Measurements from ENCODE around the gene SPEN.
"Not testable (repeated sequence)": the region's sequence is repeated elsewhere in the genome, so short reads cannot be mapped to it uniquely, and the experiment has no call there.

Gene SPEN

DNA sequence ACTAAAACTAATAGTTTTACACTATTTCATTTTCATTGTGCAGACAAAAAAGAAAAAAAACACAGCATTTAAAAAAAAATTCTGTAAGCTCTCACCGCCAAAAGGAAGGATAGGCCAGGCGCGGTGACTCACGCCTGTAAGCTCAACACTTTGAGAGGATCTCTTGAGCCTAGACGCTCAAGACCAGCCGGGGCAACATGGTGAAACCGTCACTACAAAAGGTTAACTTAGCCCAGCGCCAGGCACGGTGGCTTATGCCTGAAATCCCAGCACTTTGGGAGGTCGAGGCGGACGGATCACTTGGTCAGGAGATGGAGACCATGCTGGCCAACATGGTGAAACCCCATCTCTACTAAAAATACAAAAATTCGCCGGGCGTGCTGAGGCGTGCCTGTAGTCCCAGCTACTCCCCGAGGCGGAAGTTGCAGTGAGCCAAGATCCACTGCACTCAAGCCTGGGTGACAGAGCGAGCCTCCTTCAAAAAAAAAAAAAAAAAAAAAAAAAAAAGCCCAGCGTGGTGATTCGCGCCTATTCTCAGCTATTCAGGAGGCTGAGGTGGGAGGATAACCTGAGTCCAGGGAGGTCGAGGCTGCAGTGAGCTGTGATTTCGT is 14.3 kb upstream of the SPEN start:
- peak; percentile 70 for DNase-seq (ENCODE audit: low read depth)

DNA sequence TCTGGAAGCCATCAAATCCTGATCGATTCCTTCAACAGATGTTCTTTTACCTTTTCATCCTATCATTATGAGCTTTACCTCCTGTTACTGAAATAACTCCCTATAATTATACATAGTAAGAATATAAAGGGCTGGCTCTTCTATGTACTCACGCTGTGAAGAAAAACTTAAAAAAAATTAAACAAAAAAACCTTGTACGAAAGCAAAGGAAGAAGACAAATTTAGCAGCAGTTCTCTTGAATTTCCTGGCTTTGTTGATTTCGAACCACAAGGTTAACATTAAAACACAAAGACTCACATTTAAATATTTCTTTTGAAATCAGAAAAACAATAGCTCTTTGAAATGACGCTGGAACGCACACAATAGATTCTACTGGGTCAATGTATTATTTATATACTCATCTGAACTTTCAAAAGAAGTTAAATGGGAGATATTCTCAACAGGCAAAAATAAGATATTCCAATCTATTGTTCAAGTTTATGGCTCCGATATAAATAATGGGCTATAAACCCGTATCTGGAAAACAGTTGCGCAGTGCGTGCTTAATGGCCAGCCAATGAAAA is 13.6 kb upstream of the SPEN start:
- DNase-seq (ENCODE audit: low read depth) = no peak

DNA sequence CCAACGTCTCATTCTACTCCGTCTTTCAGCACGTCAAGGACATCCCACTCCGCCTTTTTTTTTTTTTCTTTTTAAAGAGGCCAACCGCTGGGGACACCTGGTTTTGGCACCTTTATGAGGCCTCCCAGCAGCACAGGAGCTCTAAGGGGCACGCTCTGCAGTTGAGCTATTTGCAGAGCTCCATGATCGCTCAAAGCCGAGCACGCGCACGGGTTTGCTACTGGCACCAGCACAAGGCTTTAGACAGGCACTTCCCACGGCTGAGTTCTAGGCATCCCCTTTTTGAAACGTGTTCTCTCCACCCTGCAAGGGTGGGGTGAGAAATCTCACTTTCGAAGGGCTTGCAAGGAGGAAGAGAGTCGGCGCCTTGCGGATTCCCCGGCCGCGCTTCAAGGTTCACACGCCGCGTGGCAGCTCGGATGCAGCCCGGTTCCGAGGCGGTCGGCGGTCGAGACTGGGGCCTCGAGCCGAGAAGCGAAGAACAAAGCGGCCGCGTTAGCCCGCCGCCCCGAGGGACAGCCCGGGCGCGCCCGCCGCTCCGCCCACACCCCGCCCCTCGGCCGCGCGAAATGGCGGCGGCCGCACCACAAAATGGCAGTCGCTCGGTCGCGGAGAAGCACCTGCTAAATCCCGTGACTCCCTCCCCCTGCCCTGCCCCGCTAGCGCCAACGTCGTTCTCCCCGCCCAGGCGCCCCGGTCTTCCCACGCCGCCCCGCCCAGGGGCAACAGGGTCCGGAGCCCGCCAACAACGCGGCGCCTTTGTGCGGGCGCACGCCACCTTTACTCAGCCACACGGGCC is 12.9 kb upstream of the SPEN start:
- DNase-seq (ENCODE audit: low read depth) = peak; percentile 90

DNA sequence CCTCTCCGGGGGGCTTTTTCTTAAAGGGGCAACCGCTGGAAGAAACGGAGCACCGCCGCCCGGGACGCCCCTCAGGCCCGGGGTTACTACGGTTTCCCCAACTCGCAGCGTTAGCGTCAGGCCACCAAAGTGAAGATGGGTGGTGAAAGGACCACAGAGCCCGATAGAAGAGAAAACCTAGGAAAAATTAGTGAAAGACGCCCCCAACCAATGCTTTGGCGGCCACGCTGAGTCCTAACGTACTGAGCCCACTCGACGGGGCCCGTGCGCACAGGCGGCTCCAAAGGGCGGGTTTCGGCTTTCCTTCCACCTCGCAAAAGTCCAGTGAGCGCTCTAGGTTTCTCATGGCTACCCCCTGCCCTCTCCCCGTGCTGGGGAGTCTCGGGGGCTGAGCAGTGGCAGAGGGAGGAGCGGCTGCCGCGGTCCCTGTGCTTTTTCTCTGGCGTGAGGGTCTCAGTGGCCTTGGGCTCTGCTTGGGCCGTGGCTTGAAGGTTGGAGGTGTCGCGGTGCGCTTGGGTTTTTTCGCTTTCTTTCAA is 12.2 kb upstream of the SPEN start:
- no peak for DNase-seq (ENCODE audit: low read depth)

DNA sequence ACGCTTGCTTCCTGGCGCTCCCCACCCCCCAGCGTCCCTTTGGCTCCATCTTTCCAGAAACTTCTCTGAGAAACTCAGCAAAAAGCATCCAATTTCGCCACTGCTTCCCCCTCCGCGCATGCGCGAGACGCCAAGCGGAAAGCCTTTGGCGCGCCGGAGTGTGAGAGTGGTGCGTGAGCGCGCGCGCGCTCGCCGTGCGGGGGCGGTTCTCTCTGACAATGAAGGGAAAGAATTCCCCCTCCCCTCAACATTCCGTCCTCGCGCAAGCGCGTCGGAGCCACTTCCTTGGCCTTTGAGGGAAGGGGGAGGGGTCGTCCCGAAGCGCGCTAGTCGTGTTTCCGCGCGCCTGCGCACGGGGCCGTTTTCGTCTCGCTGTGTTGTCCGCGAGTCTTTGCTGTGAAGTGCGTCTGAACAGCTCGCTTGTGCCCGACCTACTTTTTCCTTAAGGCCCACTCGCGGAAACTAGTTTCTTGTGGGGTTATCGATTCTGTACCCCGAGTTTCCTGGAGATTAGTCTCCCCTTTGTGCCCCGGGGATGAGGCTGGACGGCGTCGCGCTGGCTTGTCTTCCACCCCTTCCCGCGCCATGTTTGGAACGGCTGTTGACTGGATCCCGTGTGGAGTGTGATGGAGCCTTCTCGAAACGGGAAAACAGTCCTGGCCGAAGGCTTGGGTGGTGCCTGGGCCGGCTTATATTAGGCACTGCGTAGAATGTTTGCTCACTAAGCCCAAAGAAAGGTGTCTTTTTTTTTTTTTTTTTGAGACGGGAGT is 11.6 kb upstream of the SPEN start:
- DNase-seq (ENCODE audit: low read depth) = peak; percentile 99

DNA sequence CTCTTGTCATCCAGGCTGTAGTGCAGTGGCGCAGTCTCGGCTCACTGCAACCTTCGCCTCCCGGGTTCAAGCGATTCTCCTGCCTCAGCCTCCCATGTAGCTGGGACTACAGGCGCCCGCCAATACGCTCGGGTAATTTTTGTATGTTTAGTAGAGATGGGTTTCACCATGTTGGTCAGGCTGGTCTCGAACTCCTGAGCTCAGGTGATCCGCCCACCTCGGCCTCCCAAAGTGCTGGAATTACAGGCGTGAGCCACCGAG is 11.1 kb upstream of the SPEN start:
- DNase-seq (ENCODE audit: low read depth) = not testable (repeated sequence)

DNA sequence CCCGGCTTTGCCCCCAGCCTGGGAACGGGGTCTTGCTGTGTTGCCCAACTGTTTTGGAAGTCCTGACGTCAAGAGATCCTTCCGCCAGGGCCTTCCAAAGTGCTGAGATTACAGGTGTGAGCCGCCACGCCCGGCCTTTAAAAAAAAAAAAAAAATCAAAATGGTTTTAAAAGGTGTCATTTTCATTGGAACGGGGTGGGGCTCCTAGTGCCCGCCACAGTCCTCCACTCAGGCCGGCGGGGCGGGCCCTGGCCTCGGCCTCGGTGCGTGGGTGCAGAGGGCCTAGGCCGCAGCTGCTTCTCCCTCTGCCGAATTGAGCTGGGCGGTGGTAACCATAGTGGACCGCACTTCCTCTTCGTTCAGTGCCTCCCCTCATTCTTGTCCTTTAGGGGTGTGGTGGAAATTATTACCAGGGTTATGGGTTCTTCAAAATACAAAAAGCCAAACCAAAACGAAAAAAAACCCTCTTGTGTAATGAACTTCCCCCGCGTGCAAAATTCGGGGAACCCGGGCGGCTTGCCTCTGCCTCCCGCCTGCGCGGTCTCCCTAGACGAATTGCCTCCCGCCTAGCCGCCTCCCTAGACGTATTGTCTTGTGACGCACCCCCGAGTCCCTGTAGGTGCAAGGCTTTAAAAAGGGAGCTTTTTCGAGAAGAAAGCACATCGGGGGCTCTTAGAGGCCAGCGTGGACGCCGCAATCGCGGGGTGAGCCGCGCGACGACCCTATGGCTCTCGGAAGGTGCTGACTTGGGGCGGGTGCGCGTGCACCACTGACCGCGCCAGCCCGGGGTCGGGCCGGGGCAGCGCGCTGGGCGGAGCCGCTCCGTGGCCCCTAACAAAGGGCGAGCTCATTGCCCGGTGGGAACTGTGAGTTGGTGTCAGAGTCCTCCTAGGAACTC is 10.5 kb upstream of the SPEN start:
- DNase-seq (ENCODE audit: low read depth) = no peak

DNA sequence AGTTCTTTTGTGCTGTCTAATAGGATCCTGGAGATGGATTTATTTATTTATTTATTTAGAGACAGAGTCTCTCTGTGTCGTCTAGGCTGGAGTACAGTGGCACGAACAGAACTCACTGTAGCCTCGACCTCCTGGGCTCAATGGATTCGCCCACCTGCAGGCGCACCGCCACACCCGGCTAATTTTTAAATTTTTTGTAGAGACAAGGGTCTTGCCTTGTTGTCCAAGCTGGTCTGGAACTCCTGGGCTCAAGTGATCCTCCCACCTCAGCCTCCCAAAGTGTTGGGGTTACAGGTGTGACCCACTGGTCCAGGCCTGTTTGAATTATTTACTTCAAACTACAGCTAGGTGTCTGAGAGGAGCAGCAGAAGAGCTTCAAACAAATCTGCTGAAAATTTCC is 9.6 kb upstream of the SPEN start:
- no peak for DNase-seq (ENCODE audit: low read depth)

DNA sequence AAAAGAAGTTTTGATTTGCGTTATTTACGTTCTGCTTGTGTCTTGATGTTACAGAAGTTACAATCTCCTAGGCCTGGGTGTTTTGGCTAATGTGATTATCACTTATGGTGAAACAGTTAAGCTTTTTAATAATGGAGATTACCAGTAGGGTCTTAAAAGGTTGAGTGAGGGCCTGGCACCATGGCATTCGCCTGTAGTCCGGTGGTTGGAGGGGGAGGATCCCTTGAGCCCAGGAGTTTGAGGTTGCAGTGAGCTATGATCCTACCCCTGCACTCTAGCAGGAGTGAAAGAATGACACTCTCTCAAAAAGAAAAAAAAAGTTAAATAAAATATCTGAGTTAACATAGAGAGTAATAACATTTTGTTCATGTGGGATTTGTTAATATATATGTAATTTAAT is 8.8 kb upstream of the SPEN start:
- no peak for DNase-seq (ENCODE audit: low read depth)

DNA sequence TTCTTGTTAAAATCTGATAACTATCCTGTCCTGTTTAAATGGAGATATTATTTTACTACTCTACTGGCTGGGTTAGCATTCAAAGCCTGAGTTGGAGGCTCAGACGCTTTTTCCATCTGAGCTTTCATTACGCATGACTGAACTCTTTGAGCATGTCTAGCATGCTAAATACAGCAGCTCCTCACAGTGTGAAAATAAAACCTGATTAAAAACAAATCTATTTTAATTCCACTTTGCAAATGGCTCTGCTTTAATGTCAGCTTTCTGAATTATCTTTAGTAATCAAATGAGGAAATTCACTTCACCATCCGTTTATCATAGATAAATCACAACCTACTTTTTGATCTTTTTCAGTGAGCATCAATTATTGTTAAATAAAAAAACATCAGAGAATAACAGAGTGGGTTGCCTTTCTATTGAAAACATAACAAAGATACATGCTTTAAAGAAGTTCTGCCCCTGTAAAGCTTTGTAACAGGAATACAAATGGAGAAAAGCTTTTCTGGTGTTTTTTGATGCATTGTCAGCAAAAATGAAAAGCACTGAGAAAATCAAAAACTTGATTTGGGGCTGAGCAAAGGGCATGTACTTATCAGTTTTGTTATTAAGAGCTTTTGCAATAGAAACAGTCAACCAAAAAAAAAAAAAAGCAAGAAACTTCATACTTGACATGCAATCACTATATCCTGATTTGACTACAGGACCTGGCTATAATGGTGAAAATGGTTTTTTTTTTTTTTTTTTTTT is 3.5 kb upstream of the SPEN start:
- DNase-seq (ENCODE audit: low read depth) = no peak

DNA sequence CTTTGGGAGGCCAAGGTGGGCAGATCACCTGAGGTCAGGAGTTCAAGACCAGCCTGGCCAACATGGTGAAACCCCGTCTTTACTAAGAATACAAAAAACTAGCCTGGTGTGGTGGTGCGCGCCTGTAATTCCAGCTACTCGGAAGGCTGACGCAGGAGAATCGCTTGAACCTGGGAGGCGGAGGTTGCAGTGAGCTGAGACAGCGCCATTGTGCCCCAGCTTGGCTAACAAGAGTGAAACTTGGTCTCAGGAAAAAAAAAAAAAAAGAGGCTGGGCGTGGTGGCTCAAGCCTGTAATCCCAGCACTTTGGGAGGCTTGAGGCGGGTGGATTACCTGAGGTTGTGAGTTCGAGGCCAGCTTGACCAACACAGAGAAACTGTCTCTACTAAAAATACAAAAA is 1.5 kb upstream of the SPEN start:
- DNase-seq (ENCODE audit: low read depth) = not testable (repeated sequence)

DNA sequence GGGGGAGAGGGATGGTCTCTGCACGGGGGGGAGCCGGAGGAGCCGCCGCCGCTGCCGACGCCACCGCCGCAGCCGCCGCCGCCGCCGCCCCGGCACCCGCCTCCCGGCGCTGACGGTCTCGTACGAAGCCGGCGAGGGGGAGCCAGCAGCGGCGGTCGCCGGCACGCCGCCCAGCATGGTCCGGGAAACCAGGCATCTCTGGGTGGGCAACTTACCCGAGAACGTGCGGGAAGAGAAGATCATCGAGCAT is 311 bp downstream of the SPEN start:
- no peak for DNase-seq (ENCODE audit: low read depth)

DNA sequence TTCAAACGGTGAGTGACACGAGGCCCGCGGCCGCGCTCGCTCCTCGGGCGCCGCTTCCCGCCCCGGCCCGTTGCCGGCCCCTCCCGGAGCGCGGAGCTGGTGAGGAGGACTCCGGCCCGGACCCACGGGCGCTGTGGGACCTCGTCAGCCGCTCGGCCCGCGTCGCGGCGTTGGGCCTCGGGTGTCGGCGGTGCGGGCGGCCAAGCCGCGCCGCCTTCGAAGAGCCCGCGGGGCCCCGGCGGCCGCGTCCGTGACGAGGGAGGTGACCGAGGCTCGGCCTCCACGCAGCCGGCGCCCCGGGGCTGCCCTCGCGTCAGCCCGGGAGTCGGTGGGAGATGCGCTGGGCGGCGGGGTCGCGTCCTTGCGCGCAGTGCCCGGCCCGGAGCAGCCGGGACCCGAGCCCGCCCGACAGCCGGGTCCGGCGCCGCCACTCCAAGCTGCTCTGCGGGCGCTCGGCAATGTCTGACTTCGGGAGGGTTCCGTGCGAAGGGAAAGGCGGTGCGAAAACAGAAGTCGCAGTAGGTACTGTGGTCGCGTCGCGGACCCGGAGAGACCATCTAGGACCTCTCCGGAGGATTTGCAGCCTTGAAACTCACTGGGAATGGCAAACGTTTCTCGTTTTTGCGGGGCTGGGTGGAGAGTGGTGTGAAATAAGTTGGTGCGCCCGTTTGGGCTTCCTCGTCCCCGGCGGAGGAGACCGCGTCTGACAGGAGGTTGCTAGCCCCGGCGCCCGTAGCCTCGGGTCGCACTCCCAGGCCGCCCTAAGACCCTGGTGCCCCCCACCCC is 829 bp downstream of the SPEN start:
- DNase-seq (ENCODE audit: low read depth) = no peak

DNA sequence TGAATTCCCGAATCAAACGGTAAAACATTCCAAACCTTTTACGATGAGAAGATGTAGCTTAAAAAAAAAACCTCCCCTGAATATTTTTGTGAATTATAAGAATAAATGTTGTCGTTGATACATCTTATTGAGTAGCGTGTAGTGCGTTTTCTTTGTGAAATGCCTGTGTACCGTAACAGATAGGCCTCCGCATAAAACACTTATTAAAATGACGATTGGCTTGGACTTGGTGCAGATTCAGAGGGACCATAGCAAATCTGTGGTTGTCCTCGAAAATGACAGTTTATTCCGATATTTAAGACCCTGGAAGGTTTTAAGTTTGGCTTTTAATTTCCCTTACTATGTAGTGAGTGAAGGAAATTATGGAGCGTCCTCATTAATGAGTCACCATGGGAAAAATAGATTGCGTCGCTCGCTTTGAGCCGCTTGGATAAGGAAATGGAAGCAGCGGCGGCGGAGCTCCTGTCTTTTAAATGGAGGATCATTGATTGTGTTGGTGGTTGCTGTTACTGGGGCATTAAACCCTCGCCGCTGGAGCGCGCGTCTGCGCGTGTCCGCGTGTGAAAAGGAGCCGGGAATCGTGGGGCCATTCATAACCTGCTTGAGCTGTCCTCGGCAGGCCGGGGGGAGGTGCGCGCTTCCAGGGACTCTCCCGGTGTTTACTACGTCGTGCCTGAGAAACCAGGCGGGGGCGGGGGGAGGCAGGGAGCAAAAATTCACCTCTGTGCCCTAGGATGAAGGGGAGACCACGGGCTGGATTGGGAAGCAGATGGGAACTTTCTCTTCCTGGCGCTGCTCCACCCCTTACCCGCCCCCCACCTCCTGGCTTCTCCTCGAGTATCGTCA is 1.6 kb downstream of the SPEN start:
- DNase-seq (ENCODE audit: low read depth) = peak; percentile 84

DNA sequence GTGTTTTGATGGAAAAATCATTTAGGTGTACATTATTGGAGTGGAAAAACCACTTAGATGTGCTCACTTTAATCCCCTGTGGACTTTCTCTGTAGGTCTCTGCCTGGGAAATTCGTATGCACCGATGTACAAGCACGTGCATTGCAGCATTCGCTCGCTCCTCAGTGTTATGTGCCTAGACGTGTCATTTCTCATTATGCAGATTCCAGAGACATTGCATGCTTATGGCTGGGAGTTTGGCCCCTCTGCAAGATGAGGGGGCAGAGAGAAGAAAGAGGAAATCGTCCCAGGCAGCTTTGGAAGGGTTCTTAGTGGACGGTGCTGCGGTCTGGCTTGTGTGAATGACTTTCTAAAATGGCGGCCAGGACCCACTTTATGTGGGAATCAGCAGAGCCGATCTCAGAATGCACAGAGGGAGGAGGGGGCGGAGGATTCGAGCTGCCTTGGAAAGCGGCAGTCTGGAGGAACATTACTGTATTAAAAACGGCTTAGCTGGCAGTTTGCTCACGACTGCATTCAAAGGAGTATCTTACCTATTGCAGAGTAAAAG is 2.3 kb downstream of the SPEN start:
- DNase-seq (ENCODE audit: low read depth) = peak; percentile 48

DNA sequence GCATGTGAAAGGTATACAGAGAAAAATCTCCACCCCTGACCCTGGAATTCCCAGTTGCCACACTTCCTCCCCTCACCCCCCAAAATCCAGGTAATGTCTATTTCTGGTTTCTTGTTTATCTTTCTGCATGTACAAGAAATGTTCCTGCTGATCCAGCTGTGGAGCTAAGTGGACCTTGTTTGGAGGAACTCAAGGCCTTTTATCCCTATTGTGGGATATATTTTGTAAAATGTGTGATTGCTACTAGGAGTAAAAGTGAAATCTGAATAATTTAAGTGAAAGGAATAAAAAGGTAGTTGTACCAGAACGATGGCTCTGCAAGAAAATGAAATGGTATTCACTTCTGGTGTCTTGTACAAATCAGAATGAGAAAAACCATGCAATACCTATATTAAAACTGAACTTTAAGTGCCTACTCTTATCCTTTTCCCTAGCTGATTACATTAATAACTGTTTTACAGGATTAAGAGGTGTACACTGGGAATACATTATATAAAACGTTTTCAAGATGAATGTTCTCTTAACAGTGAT is 3.0 kb downstream of the SPEN start:
- DNase-seq (ENCODE audit: low read depth) = no peak

DNA sequence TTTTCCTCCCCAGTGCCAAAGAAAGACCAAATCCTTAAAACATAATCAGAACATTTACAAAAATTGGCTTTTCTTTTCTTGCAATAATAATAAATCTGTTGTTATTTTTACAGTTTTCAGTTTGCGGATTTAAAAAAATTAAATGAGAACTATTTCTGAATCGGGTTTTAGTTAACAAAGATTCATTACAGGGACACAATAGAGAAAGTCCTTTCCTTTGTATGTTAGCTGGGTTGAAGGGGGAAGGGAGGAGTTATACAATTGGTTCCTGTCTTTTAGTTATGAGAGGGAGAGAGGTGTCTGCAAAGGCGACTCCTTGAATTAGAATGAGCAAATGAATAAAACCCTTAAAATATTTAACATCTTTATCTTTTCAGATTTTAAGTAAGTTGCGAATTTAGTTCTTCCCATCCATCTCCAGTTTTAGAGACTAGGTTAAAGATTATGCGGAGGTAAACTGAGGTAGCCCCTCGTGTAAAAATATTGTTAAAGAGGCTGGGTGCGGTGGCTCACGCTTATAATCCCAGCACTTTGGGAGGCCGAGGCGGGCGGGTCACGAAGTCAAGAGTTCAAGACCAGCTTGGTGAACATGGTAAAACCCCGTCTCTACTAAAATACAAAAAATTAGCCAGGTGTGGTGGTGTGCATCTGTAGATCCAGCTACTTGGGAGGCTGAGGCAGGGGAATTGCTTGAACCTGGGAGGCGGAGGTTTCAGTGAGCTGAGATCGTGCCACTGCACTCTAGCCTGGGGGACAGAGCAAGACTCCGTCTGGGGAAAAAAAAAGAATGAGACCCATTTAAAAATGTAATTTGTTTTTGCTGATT is 3.9 kb downstream of the SPEN start:
- DNase-seq (ENCODE audit: low read depth) = no peak

Data from amniotic epithelial cell (primary cell).